ENCODE data around the gene LCNL1.

LCNL1 gene

DNA sequence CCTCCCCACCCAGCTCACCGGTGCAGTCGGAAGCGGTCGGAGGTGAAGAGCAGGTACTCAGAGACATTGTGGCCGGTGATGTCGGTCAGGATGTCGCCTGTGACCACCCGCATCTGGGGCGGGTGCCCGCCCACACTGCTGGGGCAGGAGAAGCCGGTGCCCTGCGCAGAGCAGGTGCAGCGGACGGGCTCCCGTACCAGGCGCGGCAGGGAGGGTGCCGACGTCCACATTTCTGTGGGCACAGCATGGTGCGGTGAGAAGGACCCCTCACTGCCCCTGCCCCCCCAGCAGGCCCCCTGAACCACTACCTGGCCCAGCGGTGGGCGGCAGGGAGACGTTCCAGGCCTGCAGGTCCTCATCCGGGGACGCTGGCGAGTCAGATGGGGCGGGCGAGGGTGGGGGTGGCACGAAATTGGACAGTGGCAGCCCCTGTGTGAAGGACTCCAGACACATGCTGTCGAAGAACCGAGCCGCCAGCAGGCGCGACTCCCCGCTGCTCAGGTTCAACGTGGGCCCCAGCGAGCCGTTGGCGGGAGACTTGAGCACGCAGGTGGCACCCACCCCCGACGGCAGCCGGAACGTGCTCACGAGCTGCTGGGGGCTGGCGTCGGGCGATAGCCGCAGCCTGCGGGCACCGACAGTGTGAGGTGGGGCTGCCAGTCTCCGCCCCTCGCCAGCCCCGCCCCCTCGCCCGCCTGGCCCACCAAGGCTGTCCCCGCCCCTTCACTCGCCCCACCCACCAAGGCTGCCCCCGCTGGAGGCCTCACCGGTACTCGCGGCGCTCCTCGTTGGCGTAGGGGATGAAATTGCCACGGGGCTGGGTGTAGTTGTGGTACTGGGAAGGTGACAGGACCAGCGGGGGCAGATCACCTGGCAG lies 30.1 kb downstream of the LCNL1 start:
- Histone ChIP-seq H3K9me3 (ENCODE audit: control insufficient read depth, insufficient read depth, low read length) (no peaks in the 10 kb centered on the region), H3K4me3 (ENCODE audit: low read length) (no peak overlapping the region), H4K20me1 (ENCODE audit: control insufficient read depth, insufficient read depth, low read depth, low read length) (no peaks in the 10 kb centered on the region), H3K9me2 (replicated peaks; ENCODE audit: control insufficient read depth, low read length) (no peaks in the 10 kb centered on the region), H3K27ac (ENCODE audit: low read depth, low read length) (no peak overlapping the region), H3K4me1 (ENCODE audit: control insufficient read depth, low read length) (peaks cover 4% of the 10 kb centered on the region; the same call in 1 of the 2 replicates), H3K36me3 (ENCODE audit: control insufficient read depth, low read length) (no peaks in the 10 kb centered on the region), H3K79me2 (ENCODE audit: control insufficient read depth, low read length) (no peaks in the 10 kb centered on the region), H3K27me3 (ENCODE audit: control insufficient read depth, low read length) (no peaks in the 10 kb centered on the region), H3K4me2 (ENCODE audit: low read length) (no peak overlapping the region), H3F3A (ENCODE audit: control insufficient read depth, insufficient read depth) (no peaks in the 10 kb centered on the region)
- no peak for TF ChIP-seq EZH2phosphoT487 (IDR thresholded peaks at IDR 0.05; ENCODE audit: borderline replicate concordance, low read length)
- TF ChIP-seq, protein P1, sequence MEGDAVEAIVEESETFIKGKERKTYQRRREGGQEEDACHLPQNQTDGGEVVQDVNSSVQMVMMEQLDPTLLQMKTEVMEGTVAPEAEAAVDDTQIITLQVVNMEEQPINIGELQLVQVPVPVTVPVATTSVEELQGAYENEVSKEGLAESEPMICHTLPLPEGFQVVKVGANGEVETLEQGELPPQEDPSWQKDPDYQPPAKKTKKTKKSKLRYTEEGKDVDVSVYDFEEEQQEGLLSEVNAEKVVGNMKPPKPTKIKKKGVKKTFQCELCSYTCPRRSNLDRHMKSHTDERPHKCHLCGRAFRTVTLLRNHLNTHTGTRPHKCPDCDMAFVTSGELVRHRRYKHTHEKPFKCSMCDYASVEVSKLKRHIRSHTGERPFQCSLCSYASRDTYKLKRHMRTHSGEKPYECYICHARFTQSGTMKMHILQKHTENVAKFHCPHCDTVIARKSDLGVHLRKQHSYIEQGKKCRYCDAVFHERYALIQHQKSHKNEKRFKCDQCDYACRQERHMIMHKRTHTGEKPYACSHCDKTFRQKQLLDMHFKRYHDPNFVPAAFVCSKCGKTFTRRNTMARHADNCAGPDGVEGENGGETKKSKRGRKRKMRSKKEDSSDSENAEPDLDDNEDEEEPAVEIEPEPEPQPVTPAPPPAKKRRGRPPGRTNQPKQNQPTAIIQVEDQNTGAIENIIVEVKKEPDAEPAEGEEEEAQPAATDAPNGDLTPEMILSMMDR (IDR thresholded peaks at IDR 0.05; ENCODE audit: low read depth, low read length, poor library complexity, severe bottlenecking): no peak

DNA sequence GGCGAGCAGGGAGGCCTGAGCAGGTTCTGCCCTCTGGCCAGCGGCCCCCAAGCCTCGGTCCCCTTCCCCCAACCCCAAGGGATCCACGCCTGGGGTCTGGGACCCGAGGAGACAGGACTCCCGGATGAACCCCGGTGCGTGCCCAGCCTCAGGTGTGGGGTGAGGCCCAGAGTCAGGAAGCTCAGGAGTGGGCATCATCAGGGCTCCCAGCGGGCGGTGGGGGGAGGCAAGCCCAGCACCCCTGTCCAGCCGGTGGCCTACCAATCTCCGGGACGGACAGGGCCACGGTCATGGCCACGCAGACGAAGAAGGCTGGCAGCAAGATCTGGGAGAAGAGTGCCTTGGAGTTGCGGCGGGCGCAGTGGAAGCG lies 30.8 kb downstream of the LCNL1 start:
- Histone ChIP-seq H3K4me2 (ENCODE audit: low read length) (no peak overlapping the region), H3K27ac (ENCODE audit: low read depth, low read length) (no peak overlapping the region), H3K4me1 (ENCODE audit: control insufficient read depth, low read length) (peaks cover 4% of the 10 kb centered on the region; the same call in 1 of the 2 replicates), H3K9me3 (ENCODE audit: control insufficient read depth, insufficient read depth, low read length) (no peaks in the 10 kb centered on the region), H3K36me3 (ENCODE audit: control insufficient read depth, low read length) (no peaks in the 10 kb centered on the region), H3K9me2 (replicated peaks; ENCODE audit: control insufficient read depth, low read length) (no peaks in the 10 kb centered on the region), H4K20me1 (ENCODE audit: control insufficient read depth, insufficient read depth, low read depth, low read length) (no peaks in the 10 kb centered on the region), H3K4me3 (ENCODE audit: low read length) (no peak overlapping the region), H3K79me2 (ENCODE audit: control insufficient read depth, low read length) (no peaks in the 10 kb centered on the region), H3F3A (ENCODE audit: control insufficient read depth, insufficient read depth) (no peaks in the 10 kb centered on the region), H3K27me3 (ENCODE audit: control insufficient read depth, low read length) (no peaks in the 10 kb centered on the region)
- TF ChIP-seq EZH2phosphoT487 (IDR thresholded peaks at IDR 0.05; ENCODE audit: borderline replicate concordance, low read length): no peak
- TF ChIP-seq, protein P1 (IDR thresholded peaks at IDR 0.05; ENCODE audit: low read depth, low read length, poor library complexity, severe bottlenecking): no peak

DNA sequence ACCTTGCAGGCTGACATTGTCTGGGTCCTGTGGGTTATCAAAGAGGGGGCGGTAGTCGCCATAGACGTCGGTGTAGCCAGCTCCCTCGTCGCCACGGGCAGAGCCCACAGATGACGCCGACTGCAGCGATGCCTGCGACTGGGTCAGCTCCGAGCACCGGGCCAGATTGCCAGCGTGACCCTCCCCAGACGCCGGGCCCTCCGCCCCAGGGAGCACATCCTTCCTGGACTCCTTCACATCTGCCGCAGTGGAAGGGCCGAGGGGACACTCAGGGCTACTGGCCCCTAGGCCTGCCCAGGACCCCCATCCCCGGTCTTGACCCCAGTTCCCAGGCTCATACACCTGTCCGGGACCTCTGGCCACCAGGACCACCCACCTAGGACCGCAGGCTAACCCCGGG lies 31.4 kb downstream of the LCNL1 start:
- H3K27me3 ChIP-seq (ENCODE audit: control insufficient read depth, low read length): no peaks in the 10 kb centered on the region
- no peaks in the 10 kb centered on the region for H3K9me3 ChIP-seq (ENCODE audit: control insufficient read depth, insufficient read depth, low read length)
- no peaks in the 10 kb centered on the region for H3K9me2 ChIP-seq (replicated peaks; ENCODE audit: control insufficient read depth, low read length)
- H3K4me3 ChIP-seq (ENCODE audit: low read length): no peak overlapping the region
- no peak for TF ChIP-seq EZH2phosphoT487 (IDR thresholded peaks at IDR 0.05; ENCODE audit: borderline replicate concordance, low read length)
- TF ChIP-seq, protein P1 (IDR thresholded peaks at IDR 0.05; ENCODE audit: low read depth, low read length, poor library complexity, severe bottlenecking): no peak
- H3K79me2 ChIP-seq (ENCODE audit: control insufficient read depth, low read length): no peaks in the 10 kb centered on the region
- H3K36me3 ChIP-seq (ENCODE audit: control insufficient read depth, low read length): no peaks in the 10 kb centered on the region
- H3K4me1 ChIP-seq (ENCODE audit: control insufficient read depth, low read length): no peaks in the 10 kb centered on the region
- H3K4me2 ChIP-seq (ENCODE audit: low read length): no peak overlapping the region
- no peaks in the 10 kb centered on the region for H4K20me1 ChIP-seq (ENCODE audit: control insufficient read depth, insufficient read depth, low read depth, low read length)
- no peaks in the 10 kb centered on the region for H3F3A ChIP-seq (ENCODE audit: control insufficient read depth, insufficient read depth)
- H3K27ac ChIP-seq (ENCODE audit: low read depth, low read length): no peak overlapping the region

Data from DOHH2 (cell line).